ENCODE results near the gene NDUFV2. TPM values are rescaled to one million over a fixed set of nuclear protein-coding genes. Genes with fewer than 3 reads are reported as not detected.
A peak's percentile ranks its signal among the peaks of the same experiment; 100 is the strongest.

Gene NDUFV2
- total RNA-seq, 2 donors from 2014 or later, result 167 to 225 TPM

GRCh38 chr18:9173770-9174233 is 71.3 kb downstream of the NDUFV2 start:
- Histone ChIP-seq H3K4me1 (peaks cover 0 to 50% of the 10 kb centered on the region in 2 donors), H3K27ac (no peak overlapping the region), H3K4me3 (no peak overlapping the region), H3K9me3 (no peaks in the 10 kb centered on the region), H3K27me3 (no peaks in the 10 kb centered on the region), H3K36me3 (no peaks in the 10 kb centered on the region)
- no peak for TF ChIP-seq CTCF (IDR thresholded peaks at IDR 0.05)
- DNase-seq (ENCODE audit: low spot score), result no peak

- Histone ChIP-seq H3K4me1 (peaks cover 0 to 50% of the 10 kb centered on the region in 2 donors), H3K9me3 (no peaks in the 10 kb centered on the region), H3K27ac (no peak overlapping the region), H3K27me3 (no peaks in the 10 kb centered on the region), H3K36me3 (no peaks in the 10 kb centered on the region), H3K4me3 (no peak overlapping the region)
- DNase-seq (ENCODE audit: low spot score), result no peak
- TF ChIP-seq CTCF (IDR thresholded peaks at IDR 0.05), result no peak
These were observed 71.8 kb downstream of the NDUFV2 start for GRCh38 chr18:9174302-9174701.

- Histone ChIP-seq H3K27ac (no peak overlapping the region), H3K27me3 (no peaks in the 10 kb centered on the region), H3K9me3 (no peaks in the 10 kb centered on the region), H3K4me3 (no peak overlapping the region), H3K36me3 (no peaks in the 10 kb centered on the region), H3K4me1 (peaks cover 0 to 50% of the 10 kb centered on the region in 2 donors)
- TF ChIP-seq CTCF (IDR thresholded peaks at IDR 0.05), result no peak
- DNase-seq (ENCODE audit: low spot score), result no peak
These were observed 72.6 kb downstream of the NDUFV2 start for GRCh38 chr18:9175115-9175514.

- Histone ChIP-seq H3K27ac (peak overlapping the region in 1 of 2 donors; percentile 26), H3K4me1 (peaks cover 0 to 50% of the 10 kb centered on the region in 2 donors), H3K36me3 (no peaks in the 10 kb centered on the region), H3K27me3 (no peaks in the 10 kb centered on the region), H3K4me3 (no peak overlapping the region), H3K9me3 (no peaks in the 10 kb centered on the region)
- no peak for TF ChIP-seq CTCF (IDR thresholded peaks at IDR 0.05)
- no peak for DNase-seq (ENCODE audit: low spot score)
These were observed 74.5 kb downstream of the NDUFV2 start for GRCh38 chr18:9177031-9177430.

- peaks cover 0 to 50% of the 10 kb centered on the region in 2 donors for H3K4me1 ChIP-seq
- no peak for TF ChIP-seq CTCF (IDR thresholded peaks at IDR 0.05)
- peak overlapping the region in 1 of 2 donors; percentile 26 for H3K27ac ChIP-seq
- no peaks in the 10 kb centered on the region for H3K9me3 ChIP-seq
- no peaks in the 10 kb centered on the region for H3K27me3 ChIP-seq
- H3K4me3 ChIP-seq, result no peak overlapping the region
- DNase-seq (ENCODE audit: low spot score), result no peak
- no peaks in the 10 kb centered on the region for H3K36me3 ChIP-seq
These were observed 75.0 kb downstream of the NDUFV2 start for GRCh38 chr18:9177466-9177865.

GRCh38 chr18:9178557-9178956 is 76.1 kb downstream of the NDUFV2 start:
- DNase-seq (ENCODE audit: low spot score), result no peak
- no peak for TF ChIP-seq CTCF (IDR thresholded peaks at IDR 0.05)
- peaks cover 0 to 42% of the 10 kb centered on the region in 2 donors for H3K4me1 ChIP-seq

More at GRCh38 chr18:9178557-9178956, 76.1 kb downstream of the NDUFV2 start:
- H3K27ac ChIP-seq, result no peak overlapping the region
- no peaks in the 10 kb centered on the region for H3K9me3 ChIP-seq
- no peak overlapping the region for H3K4me3 ChIP-seq
- no peaks in the 10 kb centered on the region for H3K36me3 ChIP-seq
- H3K27me3 ChIP-seq, result no peaks in the 10 kb centered on the region

Data from right atrium auricular region (tissue), 2 donors.